Keratinocyte (primary cell): ENCODE measurements around the gene CFH.

ENCODE experiments used
- CTCF ChIP-seq, 3 experiments: IDR thresholded peaks in 1 of 3; conservative IDR thresholded peaks in 1 of 3; optimal IDR thresholded peaks in 1 of 3; 2 replicates in 2 of 3; 3 replicates in 1 of 3; pipeline versions ENCODE3 to v1.5.1; 2011; ENCODE audit warnings: low read length in 3 of 3, mild to moderate bottlenecking in 3 of 3, moderate library complexity in 2 of 3, control low read depth in 1 of 3, inconsistent platforms in 1 of 3; ENCODE audit not compliant: insufficient read depth in 2 of 3; ENCODE audit errors: extremely low read depth in 1 of 3
- EZH2 ChIP-seq: IDR thresholded peaks from one replicate; pipeline ENCODE4 v1.6.1; 2012; ENCODE audit warnings: inconsistent platforms, mild to moderate bottlenecking, low read length, moderate library complexity

GRCh38 chr1:196678510-196678884 lies 26.7 kb downstream of the CFH start:
- TF ChIP-seq CTCF (optimal IDR thresholded peaks at IDR 0.05 in 1 of 3, IDR thresholded peaks at IDR 0.05 in 1 of 3, conservative IDR thresholded peaks at IDR 0.05 in 1 of 3; ENCODE audit: extremely low read depth in 1 of 3, insufficient read depth in 2 of 3, low read length in 3 of 3) (no peak), EZH2 (no peak)
